Activated naive CD4-positive, alpha-beta T cell treated with anti-CD3 and anti-CD28 coated beads, Interleukin-2, amount 50 U/mL, for 16 hours (primary cell): ENCODE measurements around the gene HLA-F.

Experiments
- DNase-seq: peaks from one replicate; pipeline ENCODE4 v3.0.0-alpha.2; 2020

The HLA-F gene

GRCh38 chr6:29723262-29723665 lies at the start of gene HLA-F:
Gene HLA-F, plus strand, starts transcription at chr6:29723434. Its CDS starts 30 bp downstream, at chr6:29723464.
- peak; percentile 75 for DNase-seq

- no peak for DNase-seq
Measured at GRCh38 chr6:29674008-29674407, 49.2 kb upstream of the HLA-F start.

GRCh38 chr6:29675561-29675960 lies 47.7 kb upstream of the HLA-F start:
- no peak for DNase-seq

GRCh38 chr6:29676981-29677601 lies 46.1 kb upstream of the HLA-F start:
- DNase-seq = no peak

- DNase-seq = no peak
Measured at GRCh38 chr6:29678114-29678513, 45.1 kb upstream of the HLA-F start.

GRCh38 chr6:29679962-29680361 lies 43.3 kb upstream of the HLA-F start:
- no peak for DNase-seq

- DNase-seq = no peak
Measured at GRCh38 chr6:29680416-29680815, 42.8 kb upstream of the HLA-F start.

GRCh38 chr6:29680904-29681303 lies 42.3 kb upstream of the HLA-F start, which contains the start of gene ZFP57:
Gene ZFP57, minus strand, starts transcription at chr6:29681152. Its CDS starts 4,149 bp downstream, at chr6:29677003.
- no peak for DNase-seq

GRCh38 chr6:29681811-29682210 lies 41.4 kb upstream of the HLA-F start:
- no peak for DNase-seq

- DNase-seq = no peak
Measured at GRCh38 chr6:29685718-29686326, 37.4 kb upstream of the HLA-F start.

- no peak for DNase-seq
Measured at GRCh38 chr6:29694637-29695036, 28.6 kb upstream of the HLA-F start.

- no peak for DNase-seq
Measured at GRCh38 chr6:29696147-29697125, 26.8 kb upstream of the HLA-F start.

GRCh38 chr6:29702519-29703103 lies 20.6 kb upstream of the HLA-F start:
- DNase-seq = peak; percentile 81

- no peak for DNase-seq
Measured at GRCh38 chr6:29705389-29706231, 17.6 kb upstream of the HLA-F start.

- peak; percentile 19 for DNase-seq
Measured at GRCh38 chr6:29708432-29709179, 14.6 kb upstream of the HLA-F start.

- DNase-seq = no peak
Measured at GRCh38 chr6:29709188-29709587, 14.0 kb upstream of the HLA-F start.

GRCh38 chr6:29710281-29710941 lies 12.8 kb upstream of the HLA-F start:
- no peak for DNase-seq

- DNase-seq = no peak
Measured at GRCh38 chr6:29720863-29721262, 2.4 kb upstream of the HLA-F start.

GRCh38 chr6:29723666-29724588 lies 693 bp downstream of the HLA-F start:
- DNase-seq = peak; percentile 81
